Skeletal muscle satellite cell (primary cell): ENCODE results near the gene KNDC1.
A peak's percentile ranks its signal among the peaks of the same experiment; 100 is the strongest.

Source experiments
- H3K27me3 ChIP-seq: 2 replicates; pipeline ENCODE4 v1.7.0; 2013; ENCODE audit warnings: low read length; ENCODE audit not compliant: control insufficient read depth, insufficient read depth
- H3K36me3 ChIP-seq: 2 replicates; pipeline ENCODE4 v1.7.0; 2013; ENCODE audit warnings: mild to moderate bottlenecking, control low read depth, low read length; ENCODE audit not compliant: insufficient read depth
- H3K4me1 ChIP-seq: 2 replicates; pipeline ENCODE4 v1.7.0; 2013; ENCODE audit warnings: low read length; ENCODE audit not compliant: control insufficient read depth, insufficient read depth
- H3K4me2 ChIP-seq: 2 replicates; pipeline ENCODE4 v1.7.0; 2013; ENCODE audit warnings: mild to moderate bottlenecking, low read length
- H3K4me3 ChIP-seq: 2 replicates; pipeline ENCODE4 v1.7.0; 2013; ENCODE audit warnings: low read length
- H3K9ac ChIP-seq: 2 replicates; pipeline ENCODE4 v1.7.0; 2013; ENCODE audit warnings: mild to moderate bottlenecking, low read depth, low read length, moderate library complexity
- H3K9me3 ChIP-seq: replicated peaks from 2 replicates; pipeline ENCODE4 v1.7.0; 2013; ENCODE audit warnings: mild to moderate bottlenecking, control low read depth, low read length

The KNDC1 gene

DNA sequence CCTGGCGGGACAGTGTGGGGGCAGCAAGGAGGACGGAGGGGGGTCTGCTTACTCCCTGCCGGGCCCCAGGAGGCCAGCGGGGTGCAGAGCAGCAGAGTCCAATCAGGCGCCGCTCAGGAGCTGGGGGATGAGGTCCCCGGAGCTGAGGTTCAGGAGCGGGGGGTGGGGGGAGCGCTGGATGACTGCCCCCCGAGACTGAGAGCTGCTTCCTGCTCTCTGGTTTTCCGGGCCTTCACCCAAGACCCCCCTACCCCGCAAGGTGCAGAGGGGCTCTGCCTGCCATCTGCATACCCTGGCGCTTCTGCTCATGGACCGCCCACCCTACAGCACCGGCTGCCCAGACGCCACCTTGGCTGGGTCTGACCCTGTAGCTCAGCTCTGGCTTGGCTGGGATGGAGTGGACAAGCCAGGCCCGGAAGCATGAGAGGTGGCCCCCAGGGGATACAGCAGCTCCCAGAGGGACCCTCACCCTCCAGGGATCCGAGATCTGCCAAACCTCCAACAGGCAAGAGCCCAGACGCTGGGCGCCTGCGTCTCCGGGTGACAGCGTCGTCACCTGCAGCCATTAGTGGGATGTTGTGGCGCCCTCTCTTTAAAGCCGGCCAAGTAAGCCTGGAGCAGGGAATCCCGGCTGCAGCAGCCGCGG is 930 bp downstream of the KNDC1 start:
- peak overlapping the region; percentile 62 for H3K4me3 ChIP-seq

DNA sequence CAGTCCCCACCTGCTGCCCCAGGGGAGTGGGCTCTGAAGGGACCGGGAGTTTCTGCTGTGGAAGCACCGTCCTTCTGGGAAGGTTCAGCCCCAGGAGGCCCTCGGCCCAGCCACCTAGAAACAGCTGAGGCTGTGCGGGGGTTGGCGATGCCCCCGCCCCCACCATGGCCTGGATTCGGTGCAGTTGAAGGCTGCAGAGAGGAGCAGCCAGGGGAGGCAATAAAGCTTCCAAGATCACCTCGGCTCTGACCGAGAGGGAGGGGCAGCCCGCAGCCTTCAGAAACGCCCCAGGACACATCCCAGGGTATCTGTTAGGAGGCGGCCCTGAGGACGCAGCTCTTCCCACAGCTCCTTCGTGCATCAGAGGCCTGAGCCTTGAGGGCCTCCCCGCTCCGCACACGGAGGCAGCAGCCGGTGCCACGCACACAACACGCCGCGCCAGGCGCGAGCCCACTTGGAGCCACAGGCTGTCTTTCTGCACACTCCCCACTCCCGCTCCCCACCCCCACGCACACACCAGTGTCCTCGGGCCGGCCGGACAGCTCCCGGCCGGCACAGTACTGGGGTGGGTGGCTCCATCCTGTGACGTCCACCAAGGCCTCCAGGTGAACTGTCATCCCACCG is 1.6 kb downstream of the KNDC1 start:
- H3K4me1 ChIP-seq: peaks cover 6% of the 10 kb centered on the region
- H3K9ac ChIP-seq: no peak overlapping the region
- H3K4me2 ChIP-seq: no peak overlapping the region
- H3K27me3 ChIP-seq: peaks cover 53% of the 10 kb centered on the region
- no peaks in the 10 kb centered on the region for H3K36me3 ChIP-seq
- no peaks in the 10 kb centered on the region for H3K9me3 ChIP-seq
- no peak overlapping the region for H3K4me3 ChIP-seq

More for the DNA sequence above, 930 bp downstream of the KNDC1 start:
- H3K9me3 ChIP-seq: no peaks in the 10 kb centered on the region
- no peaks in the 10 kb centered on the region for H3K36me3 ChIP-seq
- peaks cover 48% of the 10 kb centered on the region for H3K27me3 ChIP-seq
- H3K9ac ChIP-seq: no peak overlapping the region
- H3K4me1 ChIP-seq: peaks cover 6% of the 10 kb centered on the region
- H3K4me2 ChIP-seq: peak overlapping the region; percentile 74

DNA sequence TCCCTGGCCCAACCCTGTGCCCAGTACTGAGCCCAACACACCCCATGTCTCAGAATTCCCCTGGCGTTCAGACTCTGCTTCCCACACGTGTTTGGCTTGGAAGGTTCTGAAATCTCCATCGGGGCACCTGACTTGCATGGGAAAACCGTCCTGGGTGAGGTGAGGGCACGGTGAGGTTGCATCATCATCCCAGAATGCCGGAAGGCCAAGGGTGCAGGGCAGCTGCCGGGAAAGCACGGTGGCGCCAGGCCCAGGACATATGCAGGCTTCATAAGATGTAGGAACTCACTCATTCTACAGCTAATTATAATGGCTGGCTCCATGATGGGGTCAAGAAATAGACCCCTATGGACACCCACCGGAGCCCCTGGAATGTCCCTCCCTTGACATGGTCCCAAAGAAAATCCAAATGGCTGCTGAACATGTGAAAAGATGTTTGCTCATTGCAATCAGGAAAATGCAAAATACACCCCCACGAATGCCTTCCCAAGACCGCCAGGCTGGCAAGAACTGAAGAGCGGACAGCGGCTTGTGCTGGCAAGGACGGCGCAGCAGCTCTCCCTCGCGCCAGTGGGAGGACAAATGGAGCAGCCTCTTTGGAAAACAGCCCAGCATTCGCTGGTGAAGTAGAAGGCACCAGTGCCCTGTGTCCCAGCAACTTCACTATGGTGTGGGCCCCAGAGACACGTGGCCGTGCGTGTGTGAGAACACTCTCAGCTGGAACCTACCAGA is 2.3 kb downstream of the KNDC1 start:
- Histone ChIP-seq H3K4me2 (no peak overlapping the region), H3K9ac (no peak overlapping the region), H3K27me3 (peaks cover 59% of the 10 kb centered on the region), H3K4me3 (no peak overlapping the region), H3K4me1 (peaks cover 6% of the 10 kb centered on the region), H3K9me3 (no peaks in the 10 kb centered on the region), H3K36me3 (no peaks in the 10 kb centered on the region)

DNA sequence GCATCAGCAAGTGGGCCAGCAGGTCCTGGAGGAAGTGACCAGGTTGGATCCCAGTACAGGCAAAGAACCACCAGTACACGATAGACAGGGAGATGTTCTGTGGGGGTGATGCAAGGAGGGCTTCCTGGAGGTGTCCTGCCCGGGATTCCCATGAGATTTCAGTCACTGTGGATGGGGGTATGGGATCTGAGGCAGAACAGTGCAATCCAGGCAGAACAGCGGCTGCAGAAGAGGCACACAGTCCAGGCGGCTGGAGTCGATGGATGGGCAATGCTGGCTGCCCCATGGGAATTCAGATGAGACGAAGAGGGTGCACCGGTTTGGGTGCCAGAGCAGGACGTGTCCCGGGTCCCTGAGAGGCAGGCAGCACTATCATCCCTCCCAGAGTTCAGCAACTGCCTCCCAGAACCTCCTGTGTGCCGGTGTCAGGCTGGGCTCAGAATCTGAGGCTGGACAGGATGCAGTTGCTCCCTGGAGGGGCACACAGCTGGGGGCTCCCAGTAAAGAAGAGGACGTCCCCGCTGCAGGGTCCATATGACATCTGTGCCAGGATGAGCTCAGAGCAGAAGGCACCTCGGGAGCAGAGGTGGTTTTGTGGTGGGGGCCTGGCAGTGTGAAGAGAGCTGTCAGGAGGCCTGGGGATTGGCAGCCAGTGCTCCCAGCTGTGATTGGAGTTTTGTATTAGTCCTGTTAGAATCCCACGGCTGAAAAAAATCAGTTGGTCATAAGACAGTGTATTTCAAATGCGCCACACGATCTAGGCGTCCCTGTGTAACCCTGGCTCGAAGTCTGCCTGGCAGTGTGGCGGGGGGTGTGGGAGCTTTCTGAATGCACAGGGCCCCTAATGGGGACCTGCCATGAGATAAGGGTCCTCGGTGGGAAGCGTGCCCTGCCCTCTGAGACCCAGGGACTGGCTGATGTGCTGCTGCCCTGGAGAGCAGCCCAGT is 3.2 kb downstream of the KNDC1 start:
- no peak overlapping the region for H3K4me3 ChIP-seq
- peaks cover 59% of the 10 kb centered on the region for H3K27me3 ChIP-seq
- H3K4me2 ChIP-seq: no peak overlapping the region
- H3K9ac ChIP-seq: no peak overlapping the region
- no peaks in the 10 kb centered on the region for H3K36me3 ChIP-seq
- H3K4me1 ChIP-seq: peaks cover 6% of the 10 kb centered on the region
- no peaks in the 10 kb centered on the region for H3K9me3 ChIP-seq

DNA sequence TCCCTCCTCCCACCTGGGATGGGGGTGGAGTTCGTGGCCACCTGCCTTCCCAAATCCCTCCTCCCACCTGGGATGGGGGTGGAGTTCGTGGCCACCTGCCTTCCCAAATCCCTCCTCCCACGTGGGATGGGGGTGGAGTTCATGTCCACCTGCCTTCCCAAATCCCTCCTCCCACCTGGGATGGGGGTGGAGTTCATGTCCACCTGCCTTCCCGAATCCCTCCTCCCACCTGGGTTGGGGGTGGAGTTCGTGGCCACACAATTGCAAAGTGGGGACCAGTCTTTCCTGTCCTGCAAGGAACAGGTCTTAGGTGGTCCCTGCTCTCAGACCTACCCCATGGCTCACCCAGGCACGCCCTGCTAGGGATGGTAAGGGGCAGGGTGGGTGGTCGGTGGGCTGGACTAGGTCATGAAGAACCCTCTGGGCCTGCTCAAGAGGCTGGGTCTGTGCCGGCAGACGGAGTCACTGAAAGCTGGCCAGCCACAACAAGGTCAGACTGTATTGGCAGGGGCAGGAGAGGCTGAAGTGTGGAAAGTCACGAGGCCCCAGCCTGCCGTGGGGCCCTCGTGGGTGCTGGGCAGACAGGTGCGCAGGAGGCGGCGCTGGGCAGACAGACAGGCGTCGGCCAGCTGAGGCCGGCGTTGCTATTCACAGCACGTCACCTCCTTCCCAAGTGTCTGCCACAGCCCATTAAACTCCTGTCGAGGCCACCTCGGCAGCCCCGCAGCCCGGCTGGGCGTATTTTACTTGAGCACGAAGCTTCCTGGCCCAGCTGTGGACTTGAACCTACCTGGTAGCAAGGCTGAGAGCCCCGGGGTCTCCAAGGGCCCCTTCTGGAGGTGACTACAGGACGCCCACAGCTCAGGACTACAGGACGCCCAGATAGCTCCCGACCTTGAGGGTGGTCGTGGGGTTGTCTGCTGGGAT is 4.1 kb downstream of the KNDC1 start:
- Histone ChIP-seq H3K4me2 (no peak overlapping the region), H3K4me1 (peaks cover 6% of the 10 kb centered on the region), H3K4me3 (no peak overlapping the region), H3K36me3 (no peaks in the 10 kb centered on the region), H3K9me3 (no peaks in the 10 kb centered on the region), H3K9ac (no peak overlapping the region), H3K27me3 (peaks cover 51% of the 10 kb centered on the region)

DNA sequence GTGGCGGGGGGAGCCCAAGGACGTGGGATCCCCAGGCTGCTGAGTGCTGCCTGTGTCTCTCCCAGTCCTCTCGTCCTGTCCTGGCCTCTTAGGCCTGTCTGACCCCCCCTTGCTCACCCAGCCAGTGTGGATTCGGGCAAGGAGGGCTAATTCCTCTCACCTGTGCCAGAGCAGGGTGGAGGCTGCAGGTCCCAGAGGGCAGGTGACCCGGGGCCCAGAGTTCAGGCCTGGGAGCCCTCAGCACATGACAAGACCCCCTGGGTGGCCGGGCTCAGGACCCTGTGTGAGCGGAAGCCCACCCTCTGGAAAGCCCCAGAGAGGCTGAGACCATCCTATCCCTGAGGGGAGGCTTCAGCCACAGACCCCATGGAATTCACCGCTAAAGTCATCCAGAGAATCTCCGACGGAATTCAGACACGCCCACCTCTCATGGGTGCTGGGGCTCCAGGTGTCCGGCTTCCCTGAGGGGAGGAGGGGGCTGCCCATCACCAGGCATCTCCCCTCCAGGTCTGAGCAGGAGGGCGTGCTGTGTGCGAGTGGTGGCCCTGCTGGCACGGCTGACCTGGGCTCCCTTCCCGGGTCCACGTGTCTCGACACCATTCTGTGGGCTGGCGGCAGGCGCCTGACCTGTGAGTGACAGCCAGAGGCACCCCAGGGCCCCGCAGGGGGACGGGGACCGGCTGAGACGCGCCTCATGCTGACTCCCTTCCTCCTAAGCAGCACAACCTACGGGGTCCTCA is 5.0 kb downstream of the KNDC1 start:
- H3K4me2 ChIP-seq: no peak overlapping the region
- H3K9me3 ChIP-seq: no peaks in the 10 kb centered on the region
- H3K27me3 ChIP-seq: peaks cover 51% of the 10 kb centered on the region
- no peak overlapping the region for H3K9ac ChIP-seq
- H3K36me3 ChIP-seq: no peaks in the 10 kb centered on the region
- H3K4me3 ChIP-seq: no peak overlapping the region
- H3K4me1 ChIP-seq: peaks cover 6% of the 10 kb centered on the region

DNA sequence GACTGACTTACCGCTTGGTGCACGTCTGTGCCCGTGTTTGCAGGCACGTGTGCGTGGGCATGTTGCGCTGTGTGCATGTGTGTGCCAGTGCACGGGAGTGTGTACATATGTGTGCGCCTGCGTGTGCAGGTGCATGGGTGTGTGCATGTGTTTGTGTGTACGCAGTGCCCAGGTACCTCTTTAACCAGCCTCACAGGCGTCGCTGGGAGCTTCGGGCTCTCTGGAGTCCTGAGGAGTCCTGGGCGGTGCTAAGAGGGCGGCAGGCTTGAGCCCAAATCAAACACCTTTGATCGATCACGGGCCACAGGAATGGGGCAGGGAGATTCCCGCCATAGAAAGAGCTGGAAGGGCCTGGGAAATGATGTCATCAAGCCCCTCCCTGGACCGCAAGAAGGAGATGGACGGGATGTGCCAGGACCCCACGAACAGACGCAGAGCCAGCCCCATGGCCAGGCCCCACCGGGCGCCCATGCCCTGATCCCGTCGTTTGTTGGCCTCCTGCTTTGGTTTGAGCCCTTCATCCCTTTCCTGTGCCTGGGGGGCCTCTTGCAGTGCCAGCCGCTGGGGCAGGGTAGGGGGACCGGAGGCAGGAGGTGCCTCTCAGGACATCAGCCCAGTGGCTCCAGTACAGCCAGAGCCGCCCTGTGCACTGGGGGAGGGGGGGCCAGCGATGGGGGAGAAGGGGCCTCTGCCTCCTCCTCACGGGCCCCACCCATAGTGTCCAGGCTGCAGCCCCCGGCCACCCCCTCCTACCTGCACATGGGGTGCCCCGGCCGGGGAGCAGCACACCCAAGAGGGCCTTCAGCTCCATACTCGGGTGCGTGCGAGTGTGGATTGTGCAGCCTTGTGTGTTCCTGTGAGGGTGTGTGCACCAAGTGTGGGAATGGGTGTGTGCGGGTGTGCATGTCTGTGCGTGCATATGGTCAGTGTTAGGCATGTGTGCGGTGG is 5.8 kb downstream of the KNDC1 start:
- Histone ChIP-seq H3K36me3 (no peaks in the 10 kb centered on the region), H3K27me3 (peaks cover 46% of the 10 kb centered on the region), H3K4me1 (peaks cover 1% of the 10 kb centered on the region), H3K4me3 (no peak overlapping the region), H3K9ac (no peak overlapping the region), H3K9me3 (no peaks in the 10 kb centered on the region), H3K4me2 (no peak overlapping the region)

DNA sequence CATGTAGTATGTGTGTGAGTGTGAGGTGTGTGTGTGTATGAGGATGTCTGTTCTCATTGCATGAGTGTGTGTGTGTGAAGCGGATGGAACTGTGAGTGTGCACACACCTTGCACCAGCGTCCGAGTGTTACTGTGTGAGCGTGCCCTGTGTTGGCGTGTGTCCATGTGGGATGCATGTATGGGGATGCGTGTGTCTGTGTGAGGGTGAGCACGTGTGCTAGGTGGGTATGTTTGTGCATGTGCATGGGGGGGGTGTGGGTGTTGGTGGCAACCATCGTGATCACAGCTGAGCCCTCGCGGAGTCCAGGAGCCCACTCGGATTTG is 6.4 kb downstream of the KNDC1 start:
- H3K4me2 ChIP-seq: no peak overlapping the region

DNA sequence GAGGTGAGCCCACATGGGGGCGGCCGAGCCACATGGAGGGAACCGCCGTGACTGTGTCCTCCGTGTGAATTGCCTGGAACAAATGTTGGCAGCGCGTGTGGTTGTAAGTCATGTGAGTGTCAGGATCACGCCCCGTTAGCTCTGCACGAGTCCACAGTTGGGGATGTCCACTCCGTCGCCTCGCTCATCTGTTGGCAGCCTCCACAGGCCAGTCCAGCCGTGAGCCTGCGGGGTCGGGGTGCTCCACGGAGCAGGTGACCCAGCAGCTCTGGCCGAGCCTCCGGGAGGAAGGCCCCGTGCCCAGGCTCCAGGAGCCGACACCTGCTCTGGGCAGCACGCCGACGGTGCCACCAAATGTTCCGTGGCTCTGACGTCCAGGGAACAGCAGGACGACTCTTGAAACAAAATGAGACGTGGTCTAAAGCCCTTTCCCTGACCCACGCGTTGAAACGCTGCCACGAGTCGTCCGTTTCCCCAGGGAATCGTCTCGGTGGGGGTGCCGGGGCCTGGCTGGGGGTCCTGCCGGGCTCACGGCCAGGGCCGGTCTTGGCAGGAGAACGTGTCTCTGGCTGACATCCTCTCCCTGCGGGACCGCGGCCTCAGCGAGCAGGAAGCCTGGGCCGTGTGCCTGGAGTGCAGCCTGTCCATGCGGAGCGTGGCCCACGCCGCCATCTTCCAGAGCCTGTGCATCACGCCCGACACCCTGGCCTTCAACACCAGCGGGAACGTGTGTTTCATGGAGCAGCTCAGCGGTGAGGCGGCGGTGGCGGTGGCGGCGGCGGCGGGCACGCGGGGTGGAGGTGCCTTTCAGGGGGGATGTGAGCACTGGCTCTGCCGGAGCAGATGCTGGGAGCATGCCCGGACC is 7.0 kb downstream of the KNDC1 start:
- Histone ChIP-seq H3K4me2 (no peak overlapping the region), H3K36me3 (no peaks in the 10 kb centered on the region), H3K4me3 (no peak overlapping the region), H3K9me3 (no peaks in the 10 kb centered on the region), H3K27me3 (peaks cover 33% of the 10 kb centered on the region), H3K9ac (no peak overlapping the region), H3K4me1 (no peaks in the 10 kb centered on the region)

More for the DNA sequence above, 6.4 kb downstream of the KNDC1 start:
- Histone ChIP-seq H3K4me1 (no peaks in the 10 kb centered on the region), H3K4me3 (no peak overlapping the region), H3K9ac (no peak overlapping the region), H3K36me3 (no peaks in the 10 kb centered on the region), H3K27me3 (peaks cover 39% of the 10 kb centered on the region), H3K9me3 (no peaks in the 10 kb centered on the region)
